Bronchial epithelial cell (primary cell): ENCODE measurements around the gene LRRIQ1. TPM values are rescaled to one million over a fixed set of nuclear protein-coding genes. Genes with fewer than 3 reads are reported as not detected.
"Not testable (repeated sequence)": the region's sequence is repeated elsewhere in the genome, so short reads cannot be mapped to it uniquely, and the experiment has no call there.

Experiments
- DNase-seq: peaks from one replicate; pipeline ENCODE4 v3.0.0-alpha.2; 2010; ENCODE audit warnings: low read depth
- FAIRE-seq: peaks from 2 replicates; lab custom pipeline; 2011; peaks lifted over from hg19 to GRCh38; lab: Jason Lieb, UNC
- H3K27me3 ChIP-seq: 2 replicates; pipeline ENCODE4 v1.5.1; 2011; ENCODE audit warnings: low read length; ENCODE audit not compliant: control insufficient read depth, insufficient read depth
- H3K36me3 ChIP-seq: 2 replicates; pipeline ENCODE4 v1.5.1; 2011; ENCODE audit warnings: low read length; ENCODE audit not compliant: control insufficient read depth, insufficient read depth
- H3K4me3 ChIP-seq: 2 replicates; pipeline ENCODE4 v1.5.1; 2011; ENCODE audit warnings: mild to moderate bottlenecking, low read depth, low read length, control low read depth
- total RNA-seq: library from RNA; depleted of rRNA; stranded (reverse); fragments of >200 nt; gene quantifications from 2 replicates; pipeline ENCODE4 v1.2.1, GENCODE V29; 2014
- TF ChIP-seq, protein P1 (sequence below): IDR thresholded peaks from 2 replicates; pipeline ENCODE4 v1.5.1; 2011; ENCODE audit warnings: mild to moderate bottlenecking, moderate library complexity, low read length, control low read depth, inconsistent platforms; ENCODE audit not compliant: insufficient read depth, severe bottlenecking

LRRIQ1 gene
- total RNA-seq, 1 donor from 2014 or later = under 0.01 TPM

DNA sequence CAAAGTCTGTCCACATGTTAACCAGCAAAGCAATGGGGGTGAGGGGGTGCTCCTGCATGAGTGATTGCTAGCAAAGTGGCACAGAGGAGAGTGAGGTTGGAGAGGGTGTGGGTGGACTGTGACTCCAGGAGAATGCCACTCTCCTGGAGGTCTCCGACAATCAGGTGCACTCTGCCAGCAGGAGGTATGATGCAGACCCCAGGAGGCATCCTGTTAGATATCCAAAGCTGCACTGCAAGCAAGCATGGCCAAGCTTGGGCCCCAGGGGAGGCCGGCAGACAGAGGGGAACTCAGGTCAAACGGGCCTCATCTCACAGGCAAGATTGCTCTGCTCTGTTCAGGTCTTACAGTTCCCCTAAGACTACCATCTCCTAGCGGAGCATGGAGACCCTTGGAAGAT, 170.4 kb downstream of the LRRIQ1 start:
- Histone ChIP-seq H3K27me3 (no peaks in the 10 kb centered on the region), H3K36me3 (no peaks in the 10 kb centered on the region), H3K4me3 (no peak overlapping the region)
- DNase-seq = no peak
- TF ChIP-seq, protein P1, sequence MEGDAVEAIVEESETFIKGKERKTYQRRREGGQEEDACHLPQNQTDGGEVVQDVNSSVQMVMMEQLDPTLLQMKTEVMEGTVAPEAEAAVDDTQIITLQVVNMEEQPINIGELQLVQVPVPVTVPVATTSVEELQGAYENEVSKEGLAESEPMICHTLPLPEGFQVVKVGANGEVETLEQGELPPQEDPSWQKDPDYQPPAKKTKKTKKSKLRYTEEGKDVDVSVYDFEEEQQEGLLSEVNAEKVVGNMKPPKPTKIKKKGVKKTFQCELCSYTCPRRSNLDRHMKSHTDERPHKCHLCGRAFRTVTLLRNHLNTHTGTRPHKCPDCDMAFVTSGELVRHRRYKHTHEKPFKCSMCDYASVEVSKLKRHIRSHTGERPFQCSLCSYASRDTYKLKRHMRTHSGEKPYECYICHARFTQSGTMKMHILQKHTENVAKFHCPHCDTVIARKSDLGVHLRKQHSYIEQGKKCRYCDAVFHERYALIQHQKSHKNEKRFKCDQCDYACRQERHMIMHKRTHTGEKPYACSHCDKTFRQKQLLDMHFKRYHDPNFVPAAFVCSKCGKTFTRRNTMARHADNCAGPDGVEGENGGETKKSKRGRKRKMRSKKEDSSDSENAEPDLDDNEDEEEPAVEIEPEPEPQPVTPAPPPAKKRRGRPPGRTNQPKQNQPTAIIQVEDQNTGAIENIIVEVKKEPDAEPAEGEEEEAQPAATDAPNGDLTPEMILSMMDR = no peak
- FAIRE-seq = no peak

GRCh38 chr12:85224339-85224738, 188.2 kb downstream of the LRRIQ1 start:
- not testable (repeated sequence) for DNase-seq, H3K27me3 ChIP-seq, FAIRE-seq, H3K4me3 ChIP-seq, H3K36me3 ChIP-seq

- TF ChIP-seq, protein P1 = no peak
- H3K36me3 ChIP-seq = no peaks in the 10 kb centered on the region
- H3K4me3 ChIP-seq = no peak overlapping the region
- FAIRE-seq (no peak), DNase-seq (no peak)
- H3K27me3 ChIP-seq = no peaks in the 10 kb centered on the region
Observed at GRCh38 chr12:85225501-85225900, 189.3 kb downstream of the LRRIQ1 start.

DNA sequence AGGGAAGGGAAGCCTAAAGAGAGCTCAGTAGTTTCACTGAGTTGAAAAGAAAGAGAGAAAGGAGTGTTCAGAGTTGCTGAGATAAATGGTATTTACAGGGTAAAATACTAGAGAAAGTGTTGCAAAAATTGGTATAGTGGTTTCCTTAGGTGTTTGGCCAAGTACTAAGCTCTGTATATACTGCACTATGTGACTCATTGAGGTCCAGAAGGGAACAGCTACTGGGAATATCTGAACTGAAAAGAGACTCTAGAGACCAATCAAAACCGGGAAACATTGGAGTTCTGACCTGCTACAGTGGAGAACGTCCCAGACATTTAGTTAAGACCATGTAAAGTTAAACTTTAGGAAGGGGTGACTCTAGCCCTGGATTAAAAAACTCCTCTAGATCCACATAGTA, 201.2 kb downstream of the LRRIQ1 start:
- no peaks in the 10 kb centered on the region for H3K36me3 ChIP-seq
- H3K27me3 ChIP-seq = no peaks in the 10 kb centered on the region
- no peak overlapping the region for H3K4me3 ChIP-seq
- TF ChIP-seq, protein P1 = no peak
- no peak for FAIRE-seq
- DNase-seq = peak; percentile 5

- Histone ChIP-seq H3K27me3 (no peaks in the 10 kb centered on the region), H3K4me3 (no peak overlapping the region), H3K36me3 (no peaks in the 10 kb centered on the region)
- DNase-seq = no peak
- no peak for FAIRE-seq
- TF ChIP-seq, protein P1 = no peak
Observed at GRCh38 chr12:85244561-85244960, 208.4 kb downstream of the LRRIQ1 start.

DNA sequence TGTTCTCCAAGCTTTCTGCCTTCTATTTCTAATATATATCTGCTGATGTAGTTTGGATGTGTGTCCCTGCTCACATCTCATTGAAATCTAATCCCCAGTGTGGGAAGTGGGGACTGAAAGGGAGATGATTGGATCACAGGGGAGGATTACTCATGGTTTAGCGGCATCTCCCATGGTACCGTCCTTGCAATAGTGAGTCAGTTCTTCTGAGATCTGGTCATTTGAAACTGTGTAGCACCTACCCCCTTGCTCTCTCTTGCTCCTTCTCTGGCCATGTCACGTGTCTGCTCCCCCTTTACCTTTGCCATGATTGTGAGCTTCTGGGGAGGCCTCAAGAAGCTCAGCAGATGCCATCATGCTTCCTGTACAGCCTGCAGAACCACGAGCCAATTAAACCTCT, 217.7 kb downstream of the LRRIQ1 start:
- peak; percentile 6 for DNase-seq
- TF ChIP-seq, protein P1 = no peak
- H3K36me3 ChIP-seq = no peaks in the 10 kb centered on the region
- H3K27me3 ChIP-seq = no peaks in the 10 kb centered on the region
- no peak overlapping the region for H3K4me3 ChIP-seq
- FAIRE-seq = no peak
